Measurements from ENCODE around the gene BAHCC1. TPM values are rescaled to one million over a fixed set of nuclear protein-coding genes. Genes with fewer than 3 reads are reported as not detected.

The BAHCC1 gene
- total RNA-seq, 1 experiment from 2014 or later = 29.8 TPM

DNA sequence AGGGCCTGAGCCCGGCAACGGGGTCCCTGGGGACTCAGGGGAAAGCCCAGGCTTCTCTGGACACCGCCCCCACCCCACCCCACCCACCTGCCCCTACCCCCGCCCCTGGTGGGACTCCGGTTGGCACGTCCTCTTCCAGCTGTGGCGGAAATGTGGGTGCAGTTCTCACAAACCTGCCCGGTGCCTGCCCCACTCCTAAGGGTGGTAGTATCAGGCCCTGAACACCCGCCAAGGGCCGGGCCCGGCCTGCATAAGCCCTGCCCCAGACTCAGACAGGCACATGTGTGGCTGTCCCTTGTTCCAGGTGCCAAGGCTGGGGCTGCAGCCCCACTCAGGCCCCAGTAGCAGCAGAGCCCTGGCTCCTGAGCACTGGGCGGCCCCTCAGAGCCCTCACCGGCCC is 59.2 kb downstream of the BAHCC1 start (continued):
- no peak for TF ChIP-seq CREB1 (CRISPR knock-in tag; IDR thresholded peaks at IDR 0.05)
- no peak for TF ChIP-seq CREM (CRISPR knock-in tag; IDR thresholded peaks at IDR 0.05)
- TF ChIP-seq, protein P1, sequence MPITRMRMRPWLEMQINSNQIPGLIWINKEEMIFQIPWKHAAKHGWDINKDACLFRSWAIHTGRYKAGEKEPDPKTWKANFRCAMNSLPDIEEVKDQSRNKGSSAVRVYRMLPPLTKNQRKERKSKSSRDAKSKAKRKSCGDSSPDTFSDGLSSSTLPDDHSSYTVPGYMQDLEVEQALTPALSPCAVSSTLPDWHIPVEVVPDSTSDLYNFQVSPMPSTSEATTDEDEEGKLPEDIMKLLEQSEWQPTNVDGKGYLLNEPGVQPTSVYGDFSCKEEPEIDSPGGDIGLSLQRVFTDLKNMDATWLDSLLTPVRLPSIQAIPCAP (CRISPR knock-in tag; IDR thresholded peaks at IDR 0.05) = no peak
- TF ChIP-seq, protein P2, sequence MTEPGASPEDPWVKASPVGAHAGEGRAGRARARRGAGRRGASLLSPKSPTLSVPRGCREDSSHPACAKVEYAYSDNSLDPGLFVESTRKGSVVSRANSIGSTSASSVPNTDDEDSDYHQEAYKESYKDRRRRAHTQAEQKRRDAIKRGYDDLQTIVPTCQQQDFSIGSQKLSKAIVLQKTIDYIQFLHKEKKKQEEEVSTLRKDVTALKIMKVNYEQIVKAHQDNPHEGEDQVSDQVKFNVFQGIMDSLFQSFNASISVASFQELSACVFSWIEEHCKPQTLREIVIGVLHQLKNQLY (CRISPR knock-in tag; IDR thresholded peaks at IDR 0.05) = no peak
- TF ChIP-seq, protein P3, sequence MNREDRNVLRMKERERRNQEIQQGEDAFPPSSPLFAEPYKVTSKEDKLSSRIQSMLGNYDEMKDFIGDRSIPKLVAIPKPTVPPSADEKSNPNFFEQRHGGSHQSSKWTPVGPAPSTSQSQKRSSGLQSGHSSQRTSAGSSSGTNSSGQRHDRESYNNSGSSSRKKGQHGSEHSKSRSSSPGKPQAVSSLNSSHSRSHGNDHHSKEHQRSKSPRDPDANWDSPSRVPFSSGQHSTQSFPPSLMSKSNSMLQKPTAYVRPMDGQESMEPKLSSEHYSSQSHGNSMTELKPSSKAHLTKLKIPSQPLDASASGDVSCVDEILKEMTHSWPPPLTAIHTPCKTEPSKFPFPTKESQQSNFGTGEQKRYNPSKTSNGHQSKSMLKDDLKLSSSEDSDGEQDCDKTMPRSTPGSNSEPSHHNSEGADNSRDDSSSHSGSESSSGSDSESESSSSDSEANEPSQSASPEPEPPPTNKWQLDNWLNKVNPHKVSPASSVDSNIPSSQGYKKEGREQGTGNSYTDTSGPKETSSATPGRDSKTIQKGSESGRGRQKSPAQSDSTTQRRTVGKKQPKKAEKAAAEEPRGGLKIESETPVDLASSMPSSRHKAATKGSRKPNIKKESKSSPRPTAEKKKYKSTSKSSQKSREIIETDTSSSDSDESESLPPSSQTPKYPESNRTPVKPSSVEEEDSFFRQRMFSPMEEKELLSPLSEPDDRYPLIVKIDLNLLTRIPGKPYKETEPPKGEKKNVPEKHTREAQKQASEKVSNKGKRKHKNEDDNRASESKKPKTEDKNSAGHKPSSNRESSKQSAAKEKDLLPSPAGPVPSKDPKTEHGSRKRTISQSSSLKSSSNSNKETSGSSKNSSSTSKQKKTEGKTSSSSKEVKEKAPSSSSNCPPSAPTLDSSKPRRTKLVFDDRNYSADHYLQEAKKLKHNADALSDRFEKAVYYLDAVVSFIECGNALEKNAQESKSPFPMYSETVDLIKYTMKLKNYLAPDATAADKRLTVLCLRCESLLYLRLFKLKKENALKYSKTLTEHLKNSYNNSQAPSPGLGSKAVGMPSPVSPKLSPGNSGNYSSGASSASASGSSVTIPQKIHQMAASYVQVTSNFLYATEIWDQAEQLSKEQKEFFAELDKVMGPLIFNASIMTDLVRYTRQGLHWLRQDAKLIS (CRISPR knock-in tag; IDR thresholded peaks at IDR 0.05; ENCODE audit: borderline replicate concordance) = no peak
- TF ChIP-seq GABPB1 (CRISPR knock-in tag; IDR thresholded peaks at IDR 0.05) = no peak

DNA sequence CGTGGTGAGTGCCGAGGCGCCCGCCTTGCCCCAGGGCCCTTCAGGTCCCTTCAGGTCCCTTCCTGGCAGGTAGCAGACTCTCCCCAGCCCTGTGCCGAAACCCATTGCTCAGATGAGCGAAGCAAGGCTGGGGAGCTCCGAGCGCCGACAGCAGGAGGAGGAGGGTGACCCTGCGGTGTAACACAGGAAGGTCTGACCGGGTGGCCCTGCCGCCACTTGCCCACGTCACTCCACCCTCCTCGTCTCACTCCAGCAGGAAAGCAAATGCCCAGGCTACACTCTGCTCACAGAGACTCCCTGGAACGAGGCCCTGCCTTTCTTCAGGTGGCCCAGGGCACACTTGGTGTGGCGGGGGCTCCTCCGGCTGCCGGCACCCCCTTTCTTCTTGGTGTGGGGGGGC is 60.1 kb downstream of the BAHCC1 start:
- no peak for TF ChIP-seq GRHL2 (CRISPR knock-in tag; IDR thresholded peaks at IDR 0.05; ENCODE audit: insufficient replicate concordance, severe bottlenecking)
- no peak for TF ChIP-seq TCF7 (CRISPR knock-in tag; IDR thresholded peaks at IDR 0.05; ENCODE audit: low read depth)
- TF ChIP-seq, protein P4, sequence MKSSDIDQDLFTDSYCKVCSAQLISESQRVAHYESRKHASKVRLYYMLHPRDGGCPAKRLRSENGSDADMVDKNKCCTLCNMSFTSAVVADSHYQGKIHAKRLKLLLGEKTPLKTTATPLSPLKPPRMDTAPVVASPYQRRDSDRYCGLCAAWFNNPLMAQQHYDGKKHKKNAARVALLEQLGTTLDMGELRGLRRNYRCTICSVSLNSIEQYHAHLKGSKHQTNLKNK (CRISPR knock-in tag; IDR thresholded peaks at IDR 0.05) = no peak
- no peak for TF ChIP-seq MXD4 (CRISPR knock-in tag; IDR thresholded peaks at IDR 0.05; ENCODE audit: borderline replicate concordance)
- no peak for TF ChIP-seq TP53 (CRISPR knock-in tag; IDR thresholded peaks at IDR 0.05)
- TF ChIP-seq PRRX2 (CRISPR knock-in tag; IDR thresholded peaks at IDR 0.05) = no peak
- no peak for TF ChIP-seq JAZF1 (CRISPR knock-in tag; IDR thresholded peaks at IDR 0.05)
- TF ChIP-seq, protein P5, sequence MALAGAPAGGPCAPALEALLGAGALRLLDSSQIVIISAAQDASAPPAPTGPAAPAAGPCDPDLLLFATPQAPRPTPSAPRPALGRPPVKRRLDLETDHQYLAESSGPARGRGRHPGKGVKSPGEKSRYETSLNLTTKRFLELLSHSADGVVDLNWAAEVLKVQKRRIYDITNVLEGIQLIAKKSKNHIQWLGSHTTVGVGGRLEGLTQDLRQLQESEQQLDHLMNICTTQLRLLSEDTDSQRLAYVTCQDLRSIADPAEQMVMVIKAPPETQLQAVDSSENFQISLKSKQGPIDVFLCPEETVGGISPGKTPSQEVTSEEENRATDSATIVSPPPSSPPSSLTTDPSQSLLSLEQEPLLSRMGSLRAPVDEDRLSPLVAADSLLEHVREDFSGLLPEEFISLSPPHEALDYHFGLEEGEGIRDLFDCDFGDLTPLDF (CRISPR knock-in tag; IDR thresholded peaks at IDR 0.05) = no peak
- TF ChIP-seq, protein P1 (CRISPR knock-in tag; IDR thresholded peaks at IDR 0.05) = no peak
- TF ChIP-seq HMGA2 (CRISPR knock-in tag; IDR thresholded peaks at IDR 0.05) = no peak
- TF ChIP-seq, protein P6, sequence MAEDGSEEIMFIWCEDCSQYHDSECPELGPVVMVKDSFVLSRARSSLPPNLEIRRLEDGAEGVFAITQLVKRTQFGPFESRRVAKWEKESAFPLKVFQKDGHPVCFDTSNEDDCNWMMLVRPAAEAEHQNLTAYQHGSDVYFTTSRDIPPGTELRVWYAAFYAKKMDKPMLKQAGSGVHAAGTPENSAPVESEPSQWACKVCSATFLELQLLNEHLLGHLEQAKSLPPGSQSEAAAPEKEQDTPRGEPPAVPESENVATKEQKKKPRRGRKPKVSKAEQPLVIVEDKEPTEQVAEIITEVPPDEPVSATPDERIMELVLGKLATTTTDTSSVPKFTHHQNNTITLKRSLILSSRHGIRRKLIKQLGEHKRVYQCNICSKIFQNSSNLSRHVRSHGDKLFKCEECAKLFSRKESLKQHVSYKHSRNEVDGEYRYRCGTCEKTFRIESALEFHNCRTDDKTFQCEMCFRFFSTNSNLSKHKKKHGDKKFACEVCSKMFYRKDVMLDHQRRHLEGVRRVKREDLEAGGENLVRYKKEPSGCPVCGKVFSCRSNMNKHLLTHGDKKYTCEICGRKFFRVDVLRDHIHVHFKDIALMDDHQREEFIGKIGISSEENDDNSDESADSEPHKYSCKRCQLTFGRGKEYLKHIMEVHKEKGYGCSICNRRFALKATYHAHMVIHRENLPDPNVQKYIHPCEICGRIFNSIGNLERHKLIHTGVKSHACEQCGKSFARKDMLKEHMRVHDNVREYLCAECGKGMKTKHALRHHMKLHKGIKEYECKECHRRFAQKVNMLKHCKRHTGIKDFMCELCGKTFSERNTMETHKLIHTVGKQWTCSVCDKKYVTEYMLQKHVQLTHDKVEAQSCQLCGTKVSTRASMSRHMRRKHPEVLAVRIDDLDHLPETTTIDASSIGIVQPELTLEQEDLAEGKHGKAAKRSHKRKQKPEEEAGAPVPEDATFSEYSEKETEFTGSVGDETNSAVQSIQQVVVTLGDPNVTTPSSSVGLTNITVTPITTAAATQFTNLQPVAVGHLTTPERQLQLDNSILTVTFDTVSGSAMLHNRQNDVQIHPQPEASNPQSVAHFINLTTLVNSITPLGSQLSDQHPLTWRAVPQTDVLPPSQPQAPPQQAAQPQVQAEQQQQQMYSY (CRISPR knock-in tag; IDR thresholded peaks at IDR 0.05) = no peak
- TF ChIP-seq, protein P7, sequence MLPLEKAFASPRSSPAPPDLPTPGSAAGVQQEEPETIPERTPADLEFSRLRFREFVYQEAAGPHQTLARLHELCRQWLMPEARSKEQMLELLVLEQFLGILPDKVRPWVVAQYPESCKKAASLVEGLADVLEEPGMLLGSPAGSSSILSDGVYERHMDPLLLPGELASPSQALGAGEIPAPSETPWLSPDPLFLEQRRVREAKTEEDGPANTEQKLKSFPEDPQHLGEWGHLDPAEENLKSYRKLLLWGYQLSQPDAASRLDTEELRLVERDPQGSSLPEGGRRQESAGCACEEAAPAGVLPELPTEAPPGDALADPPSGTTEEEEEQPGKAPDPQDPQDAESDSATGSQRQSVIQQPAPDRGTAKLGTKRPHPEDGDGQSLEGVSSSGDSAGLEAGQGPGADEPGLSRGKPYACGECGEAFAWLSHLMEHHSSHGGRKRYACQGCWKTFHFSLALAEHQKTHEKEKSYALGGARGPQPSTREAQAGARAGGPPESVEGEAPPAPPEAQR (CRISPR knock-in tag; IDR thresholded peaks at IDR 0.05) = no peak
- no peak for ATAC-seq
- H3K9me3 Mint-ChIP-seq = no peaks in the 10 kb centered on the region
- no peak overlapping the region for H3K27ac Mint-ChIP-seq
- ChIA-PET CTCF (interaction anchor here (0.6 to 1.7 kb wide), 2 partner anchors 15 to 58 kb away, joined by 3 to 12 read pairs; no protein-coding TSS in a partner anchor), POLR2A (no interaction called here)
- no peak for DNase-seq (ENCODE audit: low spot score)
- 0 out of 2 replicates have a peak, but pooled peaks cover 3% of the 10 kb centered on the region for H3K4me1 Mint-ChIP-seq
- H3K4me3 Mint-ChIP-seq = no peak overlapping the region
- H3K36me3 Mint-ChIP-seq = no peaks in the 10 kb centered on the region
- no peaks in the 10 kb centered on the region for H3K27me3 Mint-ChIP-seq (ENCODE audit: low read depth)
